ENCODE results near the gene TGM2. TPM values are rescaled to one million over a fixed set of nuclear protein-coding genes. Genes with fewer than 3 reads are reported as not detected.
A peak's percentile ranks its signal among the peaks of the same experiment; 100 is the strongest.

The TGM2 gene
- polyA plus RNA-seq, 2 of the 4 experiments (the other 2 are of a cell fraction), result 173 to 441 TPM

DNA sequence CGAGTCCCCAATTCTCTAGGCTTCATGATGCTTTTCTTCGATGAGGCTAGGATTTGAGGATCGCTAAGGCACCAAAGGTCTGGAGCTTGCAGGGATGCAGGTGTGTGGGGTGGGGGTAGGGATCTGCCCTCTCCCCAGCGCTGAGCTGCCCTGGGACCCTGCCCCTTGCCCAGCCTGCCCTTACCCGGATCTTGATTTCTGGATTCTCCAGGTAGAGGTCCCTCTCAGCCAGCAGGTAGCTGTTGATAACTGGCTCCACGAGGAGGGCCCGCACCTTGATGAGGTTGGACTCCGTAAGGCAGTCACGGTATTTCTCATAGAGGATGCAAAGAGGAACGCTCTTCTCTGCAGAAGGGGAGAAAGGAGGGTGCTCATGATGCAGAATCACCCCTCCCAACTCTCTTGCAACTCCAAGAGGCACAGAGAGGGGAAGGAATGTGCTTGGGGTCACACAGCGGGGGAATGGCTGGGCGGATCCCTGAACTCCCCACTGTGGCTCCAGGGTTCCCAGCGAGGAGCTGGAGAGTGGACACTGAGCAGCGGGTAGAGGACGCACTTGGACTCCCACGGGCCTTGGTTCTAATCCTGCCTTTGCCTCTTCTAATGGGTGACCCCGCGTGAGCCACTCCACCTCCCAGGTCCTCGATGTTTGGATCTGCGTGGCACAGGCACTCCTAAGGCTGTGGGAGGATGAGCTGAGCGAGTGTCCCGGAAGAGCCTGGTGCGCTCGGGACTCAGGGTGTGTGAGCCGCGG lies 32.7 kb downstream of the TGM2 start (continued):
- TF ChIP-seq, protein P1, sequence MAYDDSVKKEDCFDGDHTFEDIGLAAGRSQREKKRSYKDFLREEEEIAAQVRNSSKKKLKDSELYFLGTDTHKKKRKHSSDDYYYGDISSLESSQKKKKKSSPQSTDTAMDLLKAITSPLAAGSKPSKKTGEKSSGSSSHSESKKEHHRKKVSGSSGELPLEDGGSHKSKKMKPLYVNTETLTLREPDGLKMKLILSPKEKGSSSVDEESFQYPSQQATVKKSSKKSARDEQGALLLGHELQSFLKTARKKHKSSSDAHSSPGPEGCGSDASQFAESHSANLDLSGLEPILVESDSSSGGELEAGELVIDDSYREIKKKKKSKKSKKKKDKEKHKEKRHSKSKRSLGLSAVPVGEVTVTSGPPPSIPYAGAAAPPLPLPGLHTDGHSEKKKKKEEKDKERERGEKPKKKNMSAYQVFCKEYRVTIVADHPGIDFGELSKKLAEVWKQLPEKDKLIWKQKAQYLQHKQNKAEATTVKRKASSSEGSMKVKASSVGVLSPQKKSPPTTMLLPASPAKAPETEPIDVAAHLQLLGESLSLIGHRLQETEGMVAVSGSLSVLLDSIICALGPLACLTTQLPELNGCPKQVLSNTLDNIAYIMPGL (CRISPR knock-in tag; IDR thresholded peaks at IDR 0.05; ENCODE audit: borderline replicate concordance), result no peak
- no peak for TF ChIP-seq RNF2 (IDR thresholded peaks at IDR 0.05; ENCODE audit: borderline replicate concordance, low read depth)

DNA sequence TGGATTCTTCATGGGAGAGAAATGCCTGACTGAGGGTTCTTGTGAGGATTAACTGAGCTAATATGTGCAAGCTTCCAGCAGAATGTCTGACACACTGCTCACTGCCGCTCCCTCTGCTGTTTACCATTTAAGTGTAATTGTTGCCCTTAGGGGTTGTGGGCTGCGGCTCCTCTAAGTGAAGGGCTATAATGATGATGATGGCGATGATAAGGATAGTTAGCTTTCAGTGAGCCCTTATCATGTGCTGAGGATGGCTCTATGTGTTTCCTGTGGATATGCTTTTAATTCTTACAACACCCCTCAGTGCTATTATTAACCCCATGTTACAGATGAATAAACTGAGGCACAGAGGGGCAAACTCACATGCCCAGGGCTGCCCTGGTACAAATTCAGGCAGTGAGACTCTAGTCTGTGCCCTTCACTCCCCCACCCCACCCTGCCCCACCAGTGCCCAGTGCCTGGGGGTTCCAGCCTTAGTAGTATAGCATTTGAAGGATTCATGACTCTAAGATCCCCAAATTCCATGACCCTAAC lies 33.4 kb downstream of the TGM2 start:
- POLR2A ChIA-PET, result interaction anchor here (0.8 kb wide), 1 partner anchor 12 kb away, joined by 4 read pairs; no protein-coding TSS in a partner anchor
- Histone ChIP-seq H3K4me3 (no peak overlapping the region), H3K4me2 (no peak overlapping the region), H3K9me3 (no peaks in the 10 kb centered on the region), H3K4me1 (peaks cover 48% of the 10 kb centered on the region), H3K27ac (peak overlapping the region in 1 of 2 experiments; percentile 22; a peak in 2 of 6 replicates)
- no peak for TF ChIP-seq ZNF302 (CRISPR knock-in tag; IDR thresholded peaks at IDR 0.05)
- 0 out of 2 replicates have a peak, but pooled peaks have one; percentile 7 for TF ChIP-seq POLR2AphosphoS2 (conservative IDR thresholded peaks at IDR 0.05; ENCODE audit: low read length)
- no peak for TF ChIP-seq ZFP36 (IDR thresholded peaks at IDR 0.05; ENCODE audit: borderline replicate concordance, partially characterized antibody)
- FAIRE-seq (no peak), DNase-seq (ENCODE audit: low read depth in 1 of 2, low spot score in 1 of 2) (no peak), ATAC-seq (no peak)
- WGBS (ENCODE audit: missing lambda C conversion rate), result 73% methylated on average over 3 of the region's 3 CpGs
- CTCF ChIA-PET, result interaction anchor here (1.5 to 7.7 kb wide), 7 partner anchors 11 to 90 kb away, joined by 4 to 57 read pairs (median 7); no protein-coding TSS in a partner anchor

DNA sequence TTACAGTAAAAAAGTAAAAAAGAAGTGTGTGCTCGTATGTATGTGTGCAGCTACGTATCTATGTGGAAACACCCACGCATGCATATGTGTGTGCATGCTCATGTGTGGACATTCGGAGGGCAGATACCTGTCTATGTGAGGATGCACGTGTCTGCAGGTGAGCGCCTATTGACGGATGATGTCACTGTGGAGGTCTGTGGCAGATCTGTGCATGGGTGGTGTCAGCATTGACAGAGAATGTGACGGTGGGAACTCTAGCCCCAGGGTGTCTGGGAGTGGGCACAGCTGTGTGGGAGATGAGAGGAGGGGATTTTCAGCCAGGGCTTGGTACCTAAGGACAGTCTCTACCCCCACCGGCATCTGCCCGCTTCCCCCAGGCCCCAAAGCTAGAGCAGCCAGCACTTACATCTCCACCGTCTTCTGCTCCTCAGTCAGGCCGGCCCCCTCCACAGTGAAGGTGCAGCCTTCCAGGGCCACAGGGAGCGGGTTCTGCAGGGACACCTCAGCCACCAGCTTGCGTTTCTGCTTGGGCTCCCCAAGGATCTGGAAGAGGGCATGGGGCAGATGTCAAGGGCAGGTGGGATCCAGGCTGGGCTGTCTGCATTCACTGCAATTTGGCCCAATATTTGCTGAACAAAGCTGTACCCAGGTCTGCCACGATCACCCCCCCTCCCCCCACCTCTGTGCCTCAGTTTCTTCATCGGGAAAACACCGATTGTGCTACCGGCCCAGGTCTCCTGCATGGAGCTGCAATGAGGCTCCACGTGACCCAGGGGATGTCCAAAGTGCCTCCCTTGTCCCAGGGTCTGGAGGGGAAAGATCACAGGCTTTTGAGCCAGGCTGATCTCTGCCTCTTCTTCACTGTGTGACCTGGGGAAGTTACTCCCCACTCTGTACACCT lies 34.1 kb downstream of the TGM2 start:
- Histone ChIP-seq H3K4me2 (no peak overlapping the region), H3K4me3 (no peak overlapping the region), H3K9me3 (no peaks in the 10 kb centered on the region), H3K27ac (peak overlapping the region in 1 of 2 experiments; percentile 22; a peak in 2 of 6 replicates), H3K4me1 (peaks cover 48% of the 10 kb centered on the region)
- ATAC-seq, result no peak
- ChIA-PET CTCF (interaction anchor here (1.0 to 7.7 kb wide), 9 partner anchors 10 to 91 kb away, joined by 3 to 57 read pairs (median 6); no protein-coding TSS in a partner anchor), POLR2A (interaction anchor here (0.8 kb wide), 1 partner anchor 13 kb away, joined by 4 read pairs; no protein-coding TSS in a partner anchor)
- no peak for FAIRE-seq
- TF ChIP-seq POLR2AphosphoS2 (conservative IDR thresholded peaks at IDR 0.05; ENCODE audit: low read length) (peak; percentile 82), BCL3 (IDR thresholded peaks at IDR 0.05) (no peak), JUN (IDR thresholded peaks at IDR 0.05) (0 out of 5 replicates have a peak, but pooled peaks of 1 of the 2 experiments have one; percentile 24)
- TF ChIP-seq, protein P1 (CRISPR knock-in tag; IDR thresholded peaks at IDR 0.05; ENCODE audit: borderline replicate concordance), result no peak
- 85% methylated on average over 16 of the region's 19 CpGs for WGBS (ENCODE audit: missing lambda C conversion rate)
- DNase-seq (ENCODE audit: low read depth in 1 of 2, low spot score in 1 of 2), result no peak
